A549 (cell line): ENCODE data around the gene GSX1. TPM values are rescaled to one million over a fixed set of nuclear protein-coding genes. Genes with fewer than 3 reads are reported as not detected.

ENCODE experiments used
- ATAC-seq, 2 experiments: fragments of 200-7000 bp in 1 of 2; fragments of >200 bp in 1 of 2; cut with Nextera tagmentation in 1 of 2; cut with Tn5 transposase in 1 of 2; 3 replicates each; pipeline versions ENCODE4 v1.8.0 to v1.9.1; 2018 to 2020; ENCODE audit warnings: mild to moderate bottlenecking in 1 of 2, moderate library complexity in 1 of 2
- CTCF ChIA-PET: fragments of 300-600 bp; sonication (Branson Sonifier 250); formaldehyde crosslinking; extraction: SDS; loops from one replicate; lab custom pipeline; 2021; ENCODE audit warnings: antibody characterized with exemption, inconsistent platforms; lab: Yijun Ruan, JAX
- POLR2A ChIA-PET: fragments of 350-600 bp; formaldehyde crosslinking; extraction: SDS; loops from one replicate; lab custom pipeline; 2021; ENCODE audit warnings: antibody characterized with exemption, inconsistent platforms; lab: Yijun Ruan, JAX
- DNase-seq, 2 experiments: peaks; one replicate each; pipeline versions ENCODE4 v3.0.0 to v3.0.0-alpha.2; 2011 to 2016; ENCODE audit warnings: low read depth in 1 of 2, low spot score in 1 of 2
- FAIRE-seq: peaks from 2 replicates; lab custom pipeline; 2011; peaks lifted over from hg19 to GRCh38; lab: Jason Lieb, UNC
- H3K27ac ChIP-seq, 2 experiments: fragments of >200 bp; sonication (Bioruptor Twin); formaldehyde crosslinking; 3 replicates each; pipeline ENCODE4 v1.5.1; 2016 to 2017
- H3K4me1 ChIP-seq: fragments of >200 bp; sonication (Bioruptor Twin); formaldehyde crosslinking; 3 replicates; pipeline ENCODE4 v1.6.1; 2016
- H3K4me2 ChIP-seq: fragments of >200 bp; sonication (Bioruptor Twin); formaldehyde crosslinking; 3 replicates; pipeline ENCODE4 v1.6.1; 2016
- H3K4me3 ChIP-seq: fragments of >200 bp; sonication (Bioruptor Twin); formaldehyde crosslinking; 3 replicates; pipeline ENCODE4 v1.5.1; 2016
- H3K9me3 ChIP-seq: fragments of >200 bp; sonication (Bioruptor Twin); formaldehyde crosslinking; 3 replicates; pipeline ENCODE4 v1.6.1; 2016
- BHLHE40 ChIP-seq: IDR thresholded peaks from 2 replicates; pipeline ENCODE4 v1.6.1; 2012; ENCODE audit warnings: low read depth, low read length, inconsistent platforms
- CHD2 ChIP-seq: fragments of 150-350 bp; IDR thresholded peaks from 2 replicates; pipeline ENCODE4 v1.6.1; 2014; ENCODE audit warnings: low read length; ENCODE audit not compliant: partially characterized antibody
- CTCF ChIP-seq: fragments of >200 bp; sonication (Bioruptor Twin); formaldehyde crosslinking; IDR thresholded peaks from 3 replicates; pipeline ENCODE4 v1.5.1; 2016
- EHMT2 ChIP-seq: fragments of 200-600 bp; sonication (generic); IDR thresholded peaks from 2 replicates; pipeline ENCODE4 v1.6.1; 2016; ENCODE audit warnings: antibody characterized with exemption, low read depth, mild to moderate bottlenecking, moderate library complexity
- ELK1 ChIP-seq: fragments of 150-350 bp; IDR thresholded peaks from 2 replicates; pipeline ENCODE4 v1.6.1; 2014; ENCODE audit warnings: low read depth, mild to moderate bottlenecking, low read length
- ESRRA ChIP-seq: fragments of 150-350 bp; IDR thresholded peaks from 2 replicates; pipeline ENCODE4 v1.6.1; 2014; ENCODE audit warnings: mild to moderate bottlenecking, low read length, borderline replicate concordance
- FOSL2 ChIP-seq, 2 experiments: fragments of 450-650 bp in 1 of 2; fragments of >200 bp in 1 of 2; sonication (Bioruptor Twin) in 1 of 2; formaldehyde crosslinking; IDR thresholded peaks; 2 replicates each; pipeline versions ENCODE4 v1.5.0 to v1.6.1; 2016 to 2020; ENCODE audit warnings: mild to moderate bottlenecking in 1 of 2, moderate library complexity in 1 of 2
- HOXA7 ChIP-seq: fragments of 250-450 bp; sonication (Bioruptor Pico); IDR thresholded peaks from 2 replicates; pipeline ENCODE4 v1.5.0; 2020; ENCODE audit warnings: mild to moderate bottlenecking, moderate library complexity
- JUNB ChIP-seq: fragments of >200 bp; sonication (Bioruptor Twin); formaldehyde crosslinking; IDR thresholded peaks from 2 replicates; pipeline ENCODE4 v1.6.1; 2016
- KDM5A ChIP-seq: fragments of 200-600 bp; sonication (generic); IDR thresholded peaks from 2 replicates; pipeline ENCODE4 v1.6.1; 2016; ENCODE audit warnings: antibody characterized with exemption, mild to moderate bottlenecking
- MAFK ChIP-seq: fragments of 450-650 bp; IDR thresholded peaks from 2 replicates; pipeline ENCODE4 v1.6.1; 2014; ENCODE audit not compliant: partially characterized antibody
- NR3C1 ChIP-seq: fragments of >200 bp; sonication (Bioruptor Twin); formaldehyde crosslinking; IDR thresholded peaks from 3 replicates; pipeline ENCODE4 v1.6.1; 2017
- POLR2A ChIP-seq: IDR thresholded peaks from 2 replicates; pipeline ENCODE4 v1.6.1; 2012; ENCODE audit warnings: mild to moderate bottlenecking, low read length
- POLR2AphosphoS2 ChIP-seq: conservative IDR thresholded peaks from 2 replicates; pipeline ENCODE4 v1.6.1; 2012; ENCODE audit warnings: low read length, improper control_type of control experiment, inconsistent platforms
- RAD21 ChIP-seq, 2 experiments: fragments of >200 bp in 1 of 2; sonication (Bioruptor Twin) in 1 of 2; formaldehyde crosslinking in 1 of 2; IDR thresholded peaks in 1 of 2; conservative IDR thresholded peaks in 1 of 2; 2 replicates in 1 of 2; 3 replicates in 1 of 2; pipeline ENCODE4 v1.6.1; 2012 to 2018; ENCODE audit warnings: inconsistent platforms in 1 of 2
- RARB ChIP-seq: fragments of 250-450 bp; sonication (Bioruptor Pico); IDR thresholded peaks from 2 replicates; pipeline ENCODE4 v1.8.0; 2021; ENCODE audit warnings: mild to moderate bottlenecking, moderate library complexity
- RCOR1 ChIP-seq: fragments of 150-350 bp; IDR thresholded peaks from 2 replicates; pipeline ENCODE4 v1.6.1; 2014; ENCODE audit warnings: antibody characterized with exemption, low read length, low read depth
- RFX5 ChIP-seq: fragments of 450-650 bp; IDR thresholded peaks from 2 replicates; pipeline ENCODE4 v1.7.1; 2014; ENCODE audit warnings: antibody characterized with exemption, mild to moderate bottlenecking, moderate library complexity
- RNF2 ChIP-seq: fragments of 200-600 bp; sonication (generic); IDR thresholded peaks from 2 replicates; pipeline ENCODE4 v1.6.1; 2016; ENCODE audit warnings: low read depth, mild to moderate bottlenecking, antibody characterized with exemption, moderate library complexity, borderline replicate concordance
- SMC3 ChIP-seq: fragments of >200 bp; sonication (Bioruptor Twin); formaldehyde crosslinking; IDR thresholded peaks from 3 replicates; pipeline ENCODE4 v1.6.1; 2018; ENCODE audit warnings: inconsistent platforms
- TFCP2L1 ChIP-seq: fragments of 250-450 bp; sonication (Bioruptor Pico); IDR thresholded peaks from 2 replicates; pipeline ENCODE4 v1.5.0; 2021; ENCODE audit warnings: mild to moderate bottlenecking
- TP53 ChIP-seq: fragments of 250-450 bp; sonication (Bioruptor Pico); IDR thresholded peaks from 2 replicates; pipeline ENCODE4 v1.5.0; 2021; ENCODE audit warnings: mild to moderate bottlenecking, moderate library complexity
- ZFP36 ChIP-seq: fragments of 450-650 bp; IDR thresholded peaks from 2 replicates; pipeline ENCODE4 v1.6.1; 2014; ENCODE audit warnings: borderline replicate concordance; ENCODE audit not compliant: partially characterized antibody
- ZNF302 ChIP-seq: fragments of 250-450 bp; sonication (Bioruptor Pico); IDR thresholded peaks from 2 replicates; pipeline ENCODE4 v1.9.0; 2021; ENCODE audit warnings: inconsistent platforms, mild to moderate bottlenecking, moderate library complexity
- WGBS: methylation state at CpG from one replicate; pipeline ENCODE4 v1.1.6; 2017; ENCODE audit errors: missing lambda C conversion rate; 5-methylcytosine and 5-hydroxymethylcytosine counted together
- polyA plus RNA-seq, 4 experiments: library from polyadenylated mRNA; depleted of rRNA in 3 of 4; stranded (reverse); fragments of >200 nt; fragmentation: RNase III in 1 of 4; extraction: RNeasy Plus Mini Kit Qiagen cat#74134 plus additional on column Dnase treatment in 1 of 4; gene quantifications; 2 replicates in 3 of 4; 3 replicates in 1 of 4; pipeline ENCODE4 v1.2.3, GENCODE V29; 2011 to 2017
- TF ChIP-seq, protein P1 (sequence below): fragments of >200 bp; sonication (Bioruptor Twin); formaldehyde crosslinking; IDR thresholded peaks from 3 replicates; pipeline ENCODE4 v1.6.1; 2016
- TF ChIP-seq, protein P2 (sequence below): fragments of 250-450 bp; sonication (Bioruptor Pico); IDR thresholded peaks from 2 replicates; pipeline ENCODE4 v1.5.0; 2021; ENCODE audit warnings: mild to moderate bottlenecking, moderate library complexity, borderline replicate concordance

Gene GSX1
- polyA plus RNA-seq, 2 of the 4 experiments (the other 2 are of a cell fraction) = not detected

- 0 out of 6 replicates have a peak overlapping the region, but pooled peaks of 1 of the 2 experiments have one; percentile 43 for H3K27ac ChIP-seq
Measured at GRCh38 chr13:27830010-27830409, 37.7 kb downstream of the GSX1 start.

DNA sequence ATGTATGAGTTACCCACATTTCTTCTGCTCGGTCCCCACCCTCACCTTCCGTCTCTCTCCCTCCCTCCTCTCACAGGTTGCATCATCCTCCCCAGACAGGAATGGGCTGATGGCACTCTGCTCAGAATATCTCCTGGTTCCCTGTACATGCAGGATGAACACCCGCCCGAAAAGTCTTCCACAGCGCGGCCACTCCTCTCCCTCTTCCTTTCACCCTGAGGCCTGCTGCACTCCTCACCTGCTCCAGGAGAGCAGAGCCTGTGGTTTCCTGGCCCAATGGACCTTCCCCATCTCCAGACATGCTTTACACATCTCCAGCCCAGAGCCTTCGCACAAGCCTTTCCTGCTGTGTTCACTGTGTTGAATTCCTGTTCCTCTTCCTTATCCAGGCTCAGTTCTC lies 40.9 kb downstream of the GSX1 start:
- FAIRE-seq (no peak), ATAC-seq (no peak)
- CTCF ChIA-PET = no interaction called here
- Histone ChIP-seq H3K4me2 (no peak overlapping the region), H3K4me1 (no peaks in the 10 kb centered on the region), H3K9me3 (no peaks in the 10 kb centered on the region), H3K4me3 (no peak overlapping the region)
- WGBS = 82% methylated on average over 7 of the region's 7 CpGs
- POLR2A ChIA-PET = no interaction called here
- TF ChIP-seq POLR2AphosphoS2 (no peak), RCOR1 (no peak), FOSL2 (IDR thresholded peaks at IDR 0.05) (no peak), FOSL2 (CRISPR knock-in tag; IDR thresholded peaks at IDR 0.05) (no peak), CTCF (no peak), TP53 (CRISPR knock-in tag) (no peak), EHMT2 (no peak), RARB (CRISPR knock-in tag) (no peak), RFX5 (no peak), HOXA7 (CRISPR knock-in tag) (no peak), BHLHE40 (no peak), NR3C1 (no peak)
- TF ChIP-seq, protein P1, sequence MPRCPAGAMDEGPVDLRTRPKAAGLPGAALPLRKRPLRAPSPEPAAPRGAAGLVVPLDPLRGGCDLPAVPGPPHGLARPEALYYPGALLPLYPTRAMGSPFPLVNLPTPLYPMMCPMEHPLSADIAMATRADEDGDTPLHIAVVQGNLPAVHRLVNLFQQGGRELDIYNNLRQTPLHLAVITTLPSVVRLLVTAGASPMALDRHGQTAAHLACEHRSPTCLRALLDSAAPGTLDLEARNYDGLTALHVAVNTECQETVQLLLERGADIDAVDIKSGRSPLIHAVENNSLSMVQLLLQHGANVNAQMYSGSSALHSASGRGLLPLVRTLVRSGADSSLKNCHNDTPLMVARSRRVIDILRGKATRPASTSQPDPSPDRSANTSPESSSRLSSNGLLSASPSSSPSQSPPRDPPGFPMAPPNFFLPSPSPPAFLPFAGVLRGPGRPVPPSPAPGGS = no peak
- TF ChIP-seq, all 56 proteins: peak for 0
- no peak overlapping the region for H3K27ac ChIP-seq
- no peak for DNase-seq

More at GRCh38 chr13:27830010-27830409, 37.7 kb downstream of the GSX1 start:
- H3K4me1 ChIP-seq = no peaks in the 10 kb centered on the region
- TF ChIP-seq SMC3 = peak; percentile 86
- TF ChIP-seq CHD2 = no peak
- TF ChIP-seq CTCF = peak; percentile 76
- TF ChIP-seq RAD21 (conservative IDR thresholded peaks at IDR 0.05 in 1 of 2, IDR thresholded peaks at IDR 0.05 in 1 of 2) = peak; percentile 37 to 60; a peak in 4 of 5 replicates
- DNase-seq (peak; percentile 33 to 35), ATAC-seq (peak; percentile 83 to 91), FAIRE-seq (no peak)
- 23% methylated on average over 3 of the region's 25 CpGs for WGBS
- peak overlapping the region; percentile 26 for H3K4me3 ChIP-seq
- H3K4me2 ChIP-seq = peak overlapping the region; percentile 77
- no peaks in the 10 kb centered on the region for H3K9me3 ChIP-seq
- ChIA-PET CTCF (interaction anchor here (0.6 to 11.6 kb wide), 29 partner anchors 8 to 874 kb away, joined by 3 to 132 read pairs (median 4); partner anchors contain the start of gene LNX2), POLR2A (interaction anchor here (1.0 to 1.7 kb wide), 3 partner anchors 124 to 380 kb away, joined by 3 to 19 read pairs (median 3); partner anchors contain the start of gene MTIF3)

- Histone ChIP-seq H3K4me1 (no peaks in the 10 kb centered on the region), H3K27ac (no peak overlapping the region), H3K4me2 (no peak overlapping the region), H3K4me3 (no peak overlapping the region), H3K9me3 (no peaks in the 10 kb centered on the region)
- DNase-seq (no peak), FAIRE-seq (no peak), ATAC-seq (no peak)
- 77% methylated on average over 6 of the region's 6 CpGs for WGBS
- ChIA-PET CTCF (interaction anchor here (0.7 to 1.0 kb wide), 2 partner anchors 8 to 154 kb away, joined by 4 read pairs; partner anchors contain the start of gene URAD), POLR2A (no interaction called here)
- TF ChIP-seq TFCP2L1 (CRISPR knock-in tag) (no peak), ZFP36 (no peak), ZNF302 (CRISPR knock-in tag) (no peak), KDM5A (no peak), RNF2 (no peak), POLR2AphosphoS2 (no peak), ESRRA (no peak), JUNB (no peak), ELK1 (no peak), MAFK (no peak), TP53 (CRISPR knock-in tag) (no peak), RARB (CRISPR knock-in tag) (no peak), POLR2A (no peak)
- TF ChIP-seq, protein P2, sequence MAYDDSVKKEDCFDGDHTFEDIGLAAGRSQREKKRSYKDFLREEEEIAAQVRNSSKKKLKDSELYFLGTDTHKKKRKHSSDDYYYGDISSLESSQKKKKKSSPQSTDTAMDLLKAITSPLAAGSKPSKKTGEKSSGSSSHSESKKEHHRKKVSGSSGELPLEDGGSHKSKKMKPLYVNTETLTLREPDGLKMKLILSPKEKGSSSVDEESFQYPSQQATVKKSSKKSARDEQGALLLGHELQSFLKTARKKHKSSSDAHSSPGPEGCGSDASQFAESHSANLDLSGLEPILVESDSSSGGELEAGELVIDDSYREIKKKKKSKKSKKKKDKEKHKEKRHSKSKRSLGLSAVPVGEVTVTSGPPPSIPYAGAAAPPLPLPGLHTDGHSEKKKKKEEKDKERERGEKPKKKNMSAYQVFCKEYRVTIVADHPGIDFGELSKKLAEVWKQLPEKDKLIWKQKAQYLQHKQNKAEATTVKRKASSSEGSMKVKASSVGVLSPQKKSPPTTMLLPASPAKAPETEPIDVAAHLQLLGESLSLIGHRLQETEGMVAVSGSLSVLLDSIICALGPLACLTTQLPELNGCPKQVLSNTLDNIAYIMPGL (CRISPR knock-in tag) = no peak
Measured at GRCh38 chr13:27834095-27834494, 41.8 kb downstream of the GSX1 start.
